Activated naive CD4-positive, alpha-beta T cell treated with anti-CD3 and anti-CD28 coated beads, Interleukin-2, amount 10 ng/mL, durations not matched to agents 5 hours and 36 hours (primary cell): Measurements from ENCODE around the gene P2RY11. TPM values are rescaled to one million over a fixed set of nuclear protein-coding genes. Genes with fewer than 3 reads are reported as not detected.

ENCODE experiments used
- total RNA-seq, 2 experiments: library from RNA; stranded (reverse); gene quantifications; one replicate each; pipeline ENCODE4 v1.2.3, GENCODE V29; 2021

Gene P2RY11
- 10 to 100 TPM; 38.7 to 40.5 TPM for total RNA-seq

GRCh38 chr19:10111405-10111811, at the start of gene P2RY11:
P2RY11 (plus strand) TSS chr19:10111693; CDS start chr19:10111722, 29 bp downstream.

GRCh38 chr19:10085641-10086590, 25.6 kb upstream of the P2RY11 start, which contains the start of gene SHFL:
SHFL (plus strand) TSS chr19:10086317; CDS start chr19:10086428, 111 bp downstream.

GRCh38 chr19:10106100-10106936, 5.2 kb upstream of the P2RY11 start, which contains the start of gene PPAN:
PPAN (plus strand) TSS chr19:10106362; CDS start chr19:10106395, 33 bp downstream.

Other genes with a start within 250 kb of the P2RY11 start
- 10 to 100 TPM; 20.2 to 23.0 TPM for gene OLFM2, start 175.2 kb upstream of the P2RY11 start, total RNA-seq
- under 1 TPM in 1 of 2 experiments, not detected in 1; 0.03 TPM for gene COL5A3, start 101.2 kb upstream of the P2RY11 start, total RNA-seq
- not detected for gene RDH8, start 98.2 kb upstream of the P2RY11 start, total RNA-seq
- gene SHFL, start 25.4 kb upstream of the P2RY11 start, total RNA-seq, result 10 to 100 TPM; 68.9 to 71.2 TPM
- 1 to 10 TPM; 1.8 to 2.3 TPM for gene ANGPTL6, start 9.0 kb upstream of the P2RY11 start, total RNA-seq
- 10 to 100 TPM; 91.9 TPM for gene PPAN, start 5.3 kb upstream of the P2RY11 start, total RNA-seq
- gene EIF3G, start 8.2 kb downstream of the P2RY11 start, total RNA-seq, result 100 to 1,000 TPM; 259 to 263 TPM
- 100 to 1,000 TPM; 295 to 301 TPM for gene DNMT1, start 83.3 kb downstream of the P2RY11 start, total RNA-seq
- gene S1PR2, start 119.6 kb downstream of the P2RY11 start, total RNA-seq, result 1 to 10 TPM; 5.2 to 5.8 TPM
- 10 to 100 TPM; 49.3 to 53.4 TPM for gene MRPL4, start 140.5 kb downstream of the P2RY11 start, total RNA-seq
- gene ICAM1, start 159.4 kb downstream of the P2RY11 start, total RNA-seq, result 10 to 100 TPM; 13.9 to 15.3 TPM
- gene ICAM4, start 175.3 kb downstream of the P2RY11 start, total RNA-seq, result 1 to 10 TPM; 3.4 to 3.9 TPM
- gene ICAM5, start 178.3 kb downstream of the P2RY11 start, total RNA-seq, result under 1 TPM; 0.35 to 0.46 TPM
- gene ZGLP1, start 198.1 kb downstream of the P2RY11 start, total RNA-seq, result 1 to 10 TPM; 1.4 to 1.6 TPM
- 1 to 10 TPM; 4.0 to 5.3 TPM for gene FDX2, start 204.3 kb downstream of the P2RY11 start, total RNA-seq
- 10 to 100 TPM; 63.4 to 67.4 TPM for gene RAVER1, start 221.8 kb downstream of the P2RY11 start, total RNA-seq
- gene ICAM3, start 227.9 kb downstream of the P2RY11 start, total RNA-seq, result 100 to 1,000 TPM; 234 to 244 TPM